ACC112 (cell line): ENCODE measurements around the gene KPNB1.

Experiments
- H2AFZ ChIP-seq: fragments of 200-600 bp; sonication (generic); one replicate; pipeline ENCODE4 v1.6.0; 2017; ENCODE audit warnings: antibody characterized with exemption, low read length; ENCODE audit not compliant: unreplicated experiment
- H3K27ac ChIP-seq: fragments of 200-600 bp; sonication (generic); 2 replicates; pipeline ENCODE4 v1.5.1; 2014; ENCODE audit warnings: low read depth, mild to moderate bottlenecking, antibody characterized with exemption, low read length, moderate library complexity
- H3K27me3 ChIP-seq: fragments of 200-600 bp; sonication (generic); 2 replicates; pipeline ENCODE4 v1.6.1; 2014; ENCODE audit warnings: mild to moderate bottlenecking, antibody characterized with exemption, low read length, moderate library complexity, mixed read lengths; ENCODE audit not compliant: insufficient read depth
- H3K36me3 ChIP-seq: fragments of 200-600 bp; sonication (generic); 2 replicates; pipeline ENCODE4 v1.6.1; 2016; ENCODE audit warnings: mild to moderate bottlenecking, antibody characterized with exemption, low read length, moderate library complexity, mixed read lengths; ENCODE audit not compliant: insufficient read depth
- H3K4me1 ChIP-seq: fragments of 200-600 bp; sonication (generic); one replicate; pipeline ENCODE4 v1.6.1; 2016; ENCODE audit warnings: low read length, mixed read lengths; ENCODE audit not compliant: insufficient read depth, unreplicated experiment, control insufficient read depth
- H3K4me3 ChIP-seq: fragments of 200-600 bp; sonication (generic); 2 replicates; pipeline ENCODE4 v1.5.1; 2014; ENCODE audit warnings: mild to moderate bottlenecking, low read depth, low read length
- H3K79me2 ChIP-seq: fragments of 200-600 bp; sonication (generic); one replicate; pipeline ENCODE4 v1.6.0; 2016; ENCODE audit warnings: low read length; ENCODE audit not compliant: control insufficient read depth, unreplicated experiment, insufficient read depth

The KPNB1 gene

GRCh38 chr17:47621293-47622179, 28.2 kb upstream of the KPNB1 start:
- Histone ChIP-seq H3K36me3 (peaks cover 30% of the 10 kb centered on the region), H3K27ac (peak overlapping the region; percentile 78), H3K4me1 (peaks cover 35% of the 10 kb centered on the region), H3K4me3 (peak overlapping the region; percentile 63), H2AFZ (no peak overlapping the region), H3K79me2 (no peaks in the 10 kb centered on the region), H3K27me3 (no peaks in the 10 kb centered on the region)

DNA sequence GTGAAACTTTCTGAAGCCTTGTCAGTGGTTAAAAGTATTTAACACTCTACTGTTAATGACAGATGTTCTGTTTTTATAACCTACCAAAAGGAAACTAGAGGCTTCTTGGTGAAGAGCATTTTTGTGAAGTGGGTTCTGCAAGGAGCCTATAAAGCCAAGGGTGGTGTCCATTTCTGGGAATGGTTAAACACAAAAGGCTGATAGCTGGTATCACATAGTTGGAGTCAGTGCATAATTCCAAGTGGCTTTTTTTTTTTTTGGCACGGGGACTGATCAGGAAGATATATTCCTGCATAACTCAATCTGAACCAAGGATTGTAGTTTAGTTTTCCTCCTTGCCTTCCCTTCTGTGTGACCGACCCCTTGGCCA, 27.6 kb upstream of the KPNB1 start:
- peaks cover 30% of the 10 kb centered on the region for H3K36me3 ChIP-seq
- H2AFZ ChIP-seq, result no peak overlapping the region
- no peaks in the 10 kb centered on the region for H3K27me3 ChIP-seq
- no peaks in the 10 kb centered on the region for H3K79me2 ChIP-seq
- peak overlapping the region; percentile 78 for H3K27ac ChIP-seq
- peak overlapping the region; percentile 63 for H3K4me3 ChIP-seq
- peaks cover 35% of the 10 kb centered on the region for H3K4me1 ChIP-seq

DNA sequence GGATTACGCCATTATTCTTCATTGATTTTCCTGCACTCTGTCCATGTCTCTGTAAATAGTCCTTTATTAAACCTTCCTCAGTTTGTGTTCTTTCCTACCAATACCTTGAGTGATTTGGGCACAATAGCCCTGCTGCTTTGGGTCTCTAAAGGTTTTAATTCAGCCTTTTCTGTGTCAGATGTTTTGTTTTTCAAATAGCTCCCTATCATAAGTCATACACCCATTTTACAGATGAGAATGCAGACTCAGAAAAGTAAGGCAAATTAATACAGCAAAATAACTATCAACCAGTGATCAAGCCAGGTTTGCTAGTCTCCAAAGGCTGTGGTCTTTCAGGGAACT, 25.0 kb upstream of the KPNB1 start:
- peaks cover 14% of the 10 kb centered on the region for H3K36me3 ChIP-seq
- H3K4me3 ChIP-seq, result no peak overlapping the region
- H3K27ac ChIP-seq, result no peak overlapping the region
- no peak overlapping the region for H2AFZ ChIP-seq
- H3K27me3 ChIP-seq, result no peaks in the 10 kb centered on the region
- H3K4me1 ChIP-seq, result peaks cover 35% of the 10 kb centered on the region
- H3K79me2 ChIP-seq, result no peaks in the 10 kb centered on the region

DNA sequence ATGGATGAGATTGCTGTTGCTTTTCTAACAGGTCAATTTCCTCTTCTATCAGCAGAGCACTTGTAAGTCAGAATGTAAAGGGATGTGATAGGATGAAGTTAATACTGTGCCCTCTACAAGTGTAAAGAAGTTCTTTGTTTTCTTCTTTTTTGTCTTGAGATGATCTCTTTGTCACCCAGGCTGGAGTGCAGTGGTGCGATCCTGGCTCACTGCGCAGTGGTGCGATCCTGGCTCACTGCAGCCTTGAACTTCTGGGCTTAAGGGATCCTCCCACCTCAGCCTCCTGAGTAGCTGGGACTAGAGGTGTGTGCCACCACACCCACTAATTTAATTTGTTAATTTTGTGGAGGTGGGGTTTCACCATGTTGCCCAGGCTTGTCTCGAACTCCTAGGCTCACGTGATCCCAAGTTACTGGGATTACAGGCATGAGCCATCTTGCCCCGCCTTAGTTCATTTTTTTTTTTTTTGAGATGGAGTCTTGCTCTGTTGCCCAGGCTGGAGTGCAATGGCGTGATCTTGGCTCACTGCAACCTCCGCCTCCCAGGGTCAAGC, 21.6 kb upstream of the KPNB1 start:
- Histone ChIP-seq H3K27ac (no peak overlapping the region), H3K27me3 (no peaks in the 10 kb centered on the region), H3K36me3 (peaks cover 8% of the 10 kb centered on the region), H3K4me1 (peaks cover 6% of the 10 kb centered on the region), H3K79me2 (no peaks in the 10 kb centered on the region), H2AFZ (no peak overlapping the region), H3K4me3 (no peak overlapping the region)

DNA sequence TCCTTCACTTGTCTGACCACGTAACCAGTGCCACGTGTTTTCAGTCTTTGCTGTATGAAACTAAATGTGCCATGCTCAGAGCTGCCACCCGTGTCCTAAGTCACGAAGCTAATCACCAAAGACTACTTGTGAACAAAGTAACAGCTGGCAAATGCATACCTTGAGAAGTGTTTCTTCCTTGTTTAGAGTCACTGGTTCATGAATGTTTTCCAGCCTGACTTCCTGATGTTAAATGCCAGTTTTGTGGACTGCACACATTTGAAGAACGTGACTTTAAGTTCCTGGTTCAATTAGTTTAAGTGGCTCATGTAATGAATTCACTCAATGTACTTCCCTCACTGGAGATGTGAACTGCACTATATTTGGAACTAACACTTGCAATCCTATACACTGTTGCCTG, 19.9 kb upstream of the KPNB1 start:
- Histone ChIP-seq H2AFZ (no peak overlapping the region), H3K36me3 (peaks cover 6% of the 10 kb centered on the region), H3K4me1 (no peaks in the 10 kb centered on the region), H3K79me2 (no peaks in the 10 kb centered on the region), H3K27me3 (no peaks in the 10 kb centered on the region), H3K4me3 (no peak overlapping the region), H3K27ac (no peak overlapping the region)

GRCh38 chr17:47630614-47631013, 19.1 kb upstream of the KPNB1 start:
- Histone ChIP-seq H3K4me1 (no peaks in the 10 kb centered on the region), H3K27ac (no peak overlapping the region), H2AFZ (no peak overlapping the region), H3K36me3 (no peaks in the 10 kb centered on the region), H3K4me3 (no peak overlapping the region), H3K79me2 (no peaks in the 10 kb centered on the region), H3K27me3 (no peaks in the 10 kb centered on the region)

DNA sequence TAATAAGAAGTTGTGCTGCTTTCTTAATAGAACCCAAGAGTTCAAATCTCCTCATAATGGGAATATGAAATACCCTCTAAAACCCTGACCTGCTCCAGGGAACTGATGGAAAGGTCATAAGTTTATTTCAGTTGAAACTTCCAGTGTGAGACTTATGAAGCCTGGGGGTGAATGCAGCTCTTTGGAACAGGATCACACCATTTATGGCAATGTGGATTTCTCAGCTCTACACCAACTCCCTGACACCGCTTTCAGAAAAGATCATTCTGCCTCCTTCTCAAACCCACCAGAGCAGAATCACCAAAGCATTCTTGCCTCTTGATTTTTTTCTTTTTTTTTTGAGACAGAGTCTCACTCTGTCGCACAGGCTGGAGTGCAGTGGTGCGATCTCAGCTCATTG, 16.7 kb upstream of the KPNB1 start:
- Histone ChIP-seq H3K4me1 (no peaks in the 10 kb centered on the region), H2AFZ (no peak overlapping the region), H3K27ac (no peak overlapping the region), H3K36me3 (no peaks in the 10 kb centered on the region), H3K27me3 (no peaks in the 10 kb centered on the region), H3K79me2 (no peaks in the 10 kb centered on the region), H3K4me3 (no peak overlapping the region)

- no peaks in the 10 kb centered on the region for H3K27me3 ChIP-seq
- H2AFZ ChIP-seq, result no peak overlapping the region
- no peaks in the 10 kb centered on the region for H3K79me2 ChIP-seq
- no peaks in the 10 kb centered on the region for H3K4me1 ChIP-seq
- H3K36me3 ChIP-seq, result no peaks in the 10 kb centered on the region
- H3K4me3 ChIP-seq, result no peak overlapping the region
- no peak overlapping the region for H3K27ac ChIP-seq
Observed at GRCh38 chr17:47633996-47634395, 15.7 kb upstream of the KPNB1 start.

DNA sequence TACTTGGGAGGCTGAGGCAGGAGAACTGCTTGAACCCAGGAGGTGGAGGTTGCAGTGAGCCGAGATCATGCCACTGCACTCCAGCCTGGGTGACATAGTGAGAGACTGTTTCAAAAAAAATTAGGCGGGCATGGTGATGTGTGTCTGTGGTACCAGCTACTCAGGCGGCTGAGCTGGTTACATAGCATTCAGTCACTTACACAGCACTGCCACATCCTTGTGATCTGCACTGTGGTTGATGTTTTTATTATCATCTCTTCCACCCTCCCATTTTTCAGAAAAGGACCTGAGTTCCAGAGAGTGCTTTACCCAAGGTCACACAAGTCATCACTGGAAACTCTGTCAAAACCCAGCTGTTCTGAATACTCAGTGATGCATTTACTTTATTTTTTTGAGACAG, 14.8 kb upstream of the KPNB1 start:
- Histone ChIP-seq H2AFZ (no peak overlapping the region), H3K27ac (no peak overlapping the region), H3K79me2 (no peaks in the 10 kb centered on the region), H3K36me3 (no peaks in the 10 kb centered on the region), H3K4me3 (no peak overlapping the region), H3K4me1 (no peaks in the 10 kb centered on the region), H3K27me3 (no peaks in the 10 kb centered on the region)

GRCh38 chr17:47635734-47636133, 14.0 kb upstream of the KPNB1 start:
- Histone ChIP-seq H3K27me3 (no peaks in the 10 kb centered on the region), H3K4me1 (no peaks in the 10 kb centered on the region), H3K36me3 (no peaks in the 10 kb centered on the region), H3K4me3 (no peak overlapping the region), H3K79me2 (no peaks in the 10 kb centered on the region), H3K27ac (no peak overlapping the region), H2AFZ (no peak overlapping the region)
